ENCODE results near the gene ZNF317. TPM values are rescaled to one million over a fixed set of nuclear protein-coding genes. Genes with fewer than 3 reads are reported as not detected.

The ZNF317 gene
- polyA plus RNA-seq (ENCODE audit: insufficient read length in 3 of 3): 10 to 100 TPM; 36.5 to 38.8 (median 38.0) TPM

DNA sequence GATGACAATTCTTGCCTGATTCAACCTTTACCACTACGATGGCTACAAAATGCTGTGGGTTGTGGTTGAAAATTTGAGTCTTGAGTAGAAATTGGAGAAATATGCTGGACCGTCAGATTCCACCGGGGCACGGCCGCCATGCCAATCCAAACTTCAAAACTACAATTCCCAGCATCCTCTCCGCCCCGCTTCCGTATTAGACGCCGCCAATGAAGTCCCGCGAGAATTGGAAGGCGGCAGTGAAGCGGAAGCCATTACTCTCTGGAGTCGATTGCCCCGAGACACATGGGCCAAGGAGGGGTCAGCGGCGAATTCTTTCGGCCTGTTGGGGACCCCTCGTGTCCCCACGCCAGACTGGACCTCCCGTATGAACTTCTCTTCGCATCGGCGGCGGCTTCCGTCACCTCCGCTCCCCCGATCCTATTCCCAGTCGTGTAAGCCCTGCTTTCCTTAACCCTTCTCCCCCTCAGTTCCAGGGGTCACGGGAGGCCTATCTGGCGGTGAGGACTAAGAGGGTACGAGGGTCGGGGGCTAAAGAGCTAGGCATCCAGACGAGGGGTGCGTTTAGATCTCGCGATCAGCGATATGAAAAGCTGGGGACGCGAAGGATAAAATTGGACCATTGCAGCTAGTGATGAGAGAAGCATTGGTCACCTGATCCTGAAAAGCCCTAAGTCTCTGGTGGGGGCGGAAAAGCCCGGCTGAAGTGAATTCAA is at the start of gene ZNF317:
ZNF317 (plus strand) TSS at position 239 of the 716 bp plus-strand sequence. CDS start 15,620 bp downstream, outside the sequence.
- DNase-seq (ENCODE audit: low read depth in 3 of 3, low spot score in 2 of 3): peak; percentile 79 to 95 (median 91)

DNA sequence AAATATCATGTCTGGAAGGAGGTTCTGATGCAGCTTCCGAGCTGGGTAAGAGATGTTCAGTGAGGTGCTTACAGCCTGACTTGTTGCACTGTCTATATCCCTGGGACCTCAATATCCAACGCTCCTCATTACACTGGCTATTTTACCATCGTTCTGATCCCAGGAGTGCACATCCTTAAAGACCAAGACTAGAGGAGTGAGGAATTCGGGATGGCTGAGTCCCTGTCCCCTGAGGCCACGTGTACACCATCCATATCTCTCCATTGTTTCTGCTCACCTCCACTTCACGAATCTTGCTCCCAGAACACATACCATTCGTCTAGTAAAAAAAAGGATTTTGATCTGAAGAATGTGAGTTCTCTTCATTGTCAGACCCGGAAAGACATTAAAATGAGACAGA is 32.8 kb upstream of the ZNF317 start, which contains the start of gene OR7G2:
OR7G2 (minus strand) TSS at position 101 of the 400 bp plus-strand sequence. CDS start 4,232 bp downstream, outside the sequence.
- no peak for DNase-seq (ENCODE audit: low read depth in 3 of 3, low spot score in 2 of 3)

DNA sequence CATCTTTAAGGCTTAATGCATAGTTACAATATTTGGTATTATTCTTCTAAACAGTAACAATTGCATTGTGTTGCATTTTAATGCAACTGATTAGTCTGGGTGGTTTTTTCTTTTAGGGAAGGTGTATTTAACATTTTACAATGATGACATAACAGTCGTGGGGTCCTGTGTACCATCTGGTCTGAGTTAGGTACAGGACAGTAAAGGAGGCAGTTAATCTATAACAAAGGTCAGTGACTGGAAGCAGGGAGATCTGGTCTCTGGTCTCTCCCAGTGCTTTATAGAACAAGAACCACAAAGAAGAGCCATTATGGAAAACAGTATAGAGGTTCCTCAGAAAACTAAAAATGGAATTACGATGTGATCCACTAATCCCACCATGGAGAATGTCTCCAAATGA is 30.2 kb upstream of the ZNF317 start:
- no peak for DNase-seq (ENCODE audit: low read depth in 3 of 3, low spot score in 2 of 3)

DNA sequence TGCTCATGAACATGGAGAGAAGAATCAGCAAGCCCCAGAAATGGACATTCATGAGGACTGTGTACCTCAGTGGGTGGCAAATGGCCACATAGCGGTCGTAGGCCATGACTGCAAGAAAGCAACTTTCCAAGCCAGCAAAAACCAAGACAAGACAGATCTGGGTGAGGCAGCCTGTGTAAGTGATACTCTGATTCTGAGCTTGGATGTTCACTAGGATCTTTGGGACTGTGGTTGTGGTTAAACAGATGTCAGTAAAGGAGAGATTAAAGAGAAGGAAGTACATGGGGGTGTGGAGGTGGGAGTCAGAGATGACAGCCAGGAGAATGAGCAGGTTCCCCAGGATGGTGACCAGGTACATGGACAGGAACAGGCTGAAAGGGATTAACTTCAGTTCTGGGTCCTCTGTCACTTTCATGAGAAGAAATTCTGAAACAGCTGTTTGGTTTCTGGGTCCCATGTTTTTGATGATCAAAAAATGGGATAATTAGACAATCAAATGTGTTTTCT is 24.8 kb upstream of the ZNF317 start, which contains the start of gene OR7G1:
OR7G1 (minus strand) TSS at position 457 of the 507 bp plus-strand sequence; CDS start at position 457, 0 bp downstream.
- DNase-seq (ENCODE audit: low read depth in 3 of 3, low spot score in 2 of 3): no peak

DNA sequence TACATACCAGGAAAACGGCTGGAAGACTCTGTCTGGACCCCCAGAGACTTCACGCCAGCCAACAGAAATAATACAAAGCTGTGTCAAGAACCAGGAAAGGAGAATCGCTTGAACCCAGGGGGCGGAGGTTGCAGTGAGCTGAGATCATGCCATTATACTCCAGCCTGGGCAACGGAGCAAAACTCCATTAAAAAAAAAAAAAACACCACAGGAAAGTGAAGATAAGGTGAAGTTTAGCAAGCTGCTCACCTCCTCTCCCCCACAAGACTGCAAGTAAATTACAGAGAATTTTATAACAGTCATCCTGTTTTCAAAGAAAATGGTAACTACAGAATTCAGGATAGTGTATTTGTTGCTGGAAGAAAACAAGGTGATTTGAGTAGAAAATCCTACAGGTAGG is 23.6 kb upstream of the ZNF317 start:
- DNase-seq (ENCODE audit: low read depth in 3 of 3, low spot score in 2 of 3): no peak

DNA sequence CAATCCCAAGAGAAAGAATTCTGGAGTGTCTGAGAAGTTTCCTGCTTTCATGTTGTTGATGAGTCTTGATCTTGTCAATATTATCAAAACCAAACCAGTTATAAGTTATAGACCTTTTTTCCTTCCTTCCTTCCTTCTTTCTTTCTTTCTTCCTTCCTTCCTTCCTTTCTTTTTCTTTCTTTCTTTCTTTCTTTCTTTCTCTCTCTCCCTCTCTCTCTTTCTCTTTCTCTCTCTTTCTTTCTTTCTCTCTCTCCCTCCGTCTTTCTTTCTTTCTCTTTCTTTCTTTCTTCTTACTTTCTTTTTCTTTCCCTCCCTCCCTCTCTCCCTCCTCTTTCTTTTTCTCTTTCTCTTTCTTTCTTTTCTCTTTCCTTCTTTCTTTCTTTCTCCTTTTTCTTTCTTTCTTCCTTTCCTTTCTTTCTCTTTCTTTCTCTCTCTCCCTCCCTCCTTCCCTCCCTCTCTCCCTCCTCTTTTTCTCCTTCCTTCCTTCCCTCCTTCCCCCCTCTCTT is 13.2 kb upstream of the ZNF317 start, which contains the start of gene OR7G3:
OR7G3 (minus strand) TSS at position 51 of the 506 bp plus-strand sequence; CDS start at position 51, 0 bp downstream.
- DNase-seq (ENCODE audit: low read depth in 3 of 3, low spot score in 2 of 3): no peak

DNA sequence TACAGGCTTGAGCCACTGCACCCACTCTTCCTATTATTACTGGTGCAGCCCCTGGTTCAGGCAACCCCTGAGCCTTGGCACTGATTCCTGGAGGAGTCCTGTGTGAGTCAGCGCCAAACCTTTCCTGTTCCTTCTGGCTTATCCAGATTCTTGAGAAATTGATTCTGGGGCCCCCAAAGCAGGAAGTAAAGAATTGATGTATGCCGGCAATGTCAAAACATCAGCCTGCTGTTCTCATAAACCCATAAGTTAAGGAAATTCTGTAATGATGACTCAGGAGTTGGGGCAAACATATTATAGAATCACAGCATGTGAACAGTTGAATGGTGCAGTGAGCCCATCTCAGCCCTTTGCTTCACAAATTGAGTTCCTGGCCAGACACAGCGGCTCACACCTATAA is 12.0 kb upstream of the ZNF317 start:
- DNase-seq (ENCODE audit: low read depth in 3 of 3, low spot score in 2 of 3): no peak

DNA sequence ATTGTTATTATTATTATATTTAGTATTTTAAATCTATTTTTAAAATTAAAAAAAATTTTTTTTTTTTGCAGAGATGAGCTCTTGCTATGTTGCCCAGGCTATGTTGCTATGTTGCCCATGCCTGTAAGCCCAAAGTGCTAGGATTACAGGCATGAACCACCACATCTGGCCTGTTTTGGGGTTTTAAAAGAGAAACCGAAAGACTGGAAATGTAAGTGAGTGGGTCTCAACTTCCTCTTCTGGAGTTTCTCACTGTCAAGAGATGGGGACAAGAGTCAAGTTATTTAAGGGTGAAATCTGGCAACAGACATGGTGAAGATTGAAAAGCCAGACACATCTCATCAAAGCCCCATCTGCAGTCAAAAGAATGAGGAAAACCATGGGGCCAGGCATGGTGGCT is 9.2 kb upstream of the ZNF317 start:
- DNase-seq (ENCODE audit: low read depth in 3 of 3, low spot score in 2 of 3): no peak

DNA sequence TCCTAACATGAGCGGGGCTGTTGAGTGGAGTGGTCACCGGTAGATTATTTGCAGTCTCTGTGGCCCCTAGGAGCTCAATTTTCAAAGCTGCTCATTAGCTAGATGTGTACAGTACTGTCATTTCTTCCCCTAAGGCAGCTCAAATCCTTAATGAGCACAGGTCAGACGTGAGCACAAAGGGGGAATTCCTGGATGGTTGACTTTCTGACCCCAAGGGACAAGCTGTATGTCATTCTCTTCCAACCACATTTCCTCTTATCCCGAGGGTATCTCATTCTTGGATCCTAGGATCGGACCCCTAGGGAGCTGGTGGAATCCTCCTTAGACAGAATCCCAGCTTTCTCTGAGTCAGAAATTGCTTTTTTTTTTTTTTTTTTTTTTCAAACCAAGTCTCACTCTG is 7.8 kb upstream of the ZNF317 start:
- DNase-seq (ENCODE audit: low read depth in 3 of 3, low spot score in 2 of 3): no peak

DNA sequence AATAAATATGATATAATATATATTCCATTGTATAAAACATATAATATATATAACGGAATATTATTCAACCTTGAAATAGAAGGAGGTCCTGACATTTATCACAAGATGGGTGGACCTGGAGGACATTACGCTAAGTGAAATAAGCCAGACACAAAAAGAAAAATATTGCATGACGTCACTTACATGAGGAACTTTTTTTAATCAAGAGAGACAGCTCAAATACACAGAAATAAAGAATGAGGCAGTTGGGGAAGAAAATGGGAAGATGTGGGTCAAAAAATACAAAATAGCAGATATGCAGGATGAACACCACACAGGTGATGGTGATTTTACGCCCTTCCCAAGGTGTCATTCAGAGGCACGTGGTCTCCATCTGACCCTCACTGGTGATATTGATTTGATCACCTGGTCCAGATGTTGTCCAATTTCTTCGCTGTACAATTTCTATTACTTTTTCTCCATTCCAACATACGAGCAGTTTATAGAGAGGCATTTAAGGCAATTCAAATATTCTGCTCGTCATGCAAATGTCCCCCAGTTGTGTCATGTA is 513 bp upstream of the ZNF317 start:
- no peak for DNase-seq (ENCODE audit: low read depth in 3 of 3, low spot score in 2 of 3)

DNA sequence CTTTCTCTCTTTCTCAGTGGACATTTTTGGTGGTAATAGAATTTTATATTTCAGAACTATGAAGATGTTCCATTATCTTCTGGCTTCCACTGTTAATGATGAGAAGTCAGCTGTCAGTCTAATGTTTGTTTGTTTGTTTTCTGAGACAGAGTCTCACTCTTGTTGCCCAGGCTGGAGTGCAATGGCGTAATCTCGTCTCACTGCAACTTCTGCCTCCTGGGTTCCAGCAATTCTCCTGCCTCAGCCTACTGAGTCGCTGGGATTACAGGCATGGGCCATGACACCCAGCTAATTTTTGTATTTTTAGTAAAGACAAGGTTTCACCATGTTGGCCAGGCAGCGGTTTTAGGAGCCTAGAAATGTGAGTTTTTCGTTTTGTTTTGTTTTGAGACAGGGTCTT is 4.7 kb downstream of the ZNF317 start:
- no peak for DNase-seq (ENCODE audit: low read depth in 3 of 3, low spot score in 2 of 3)

DNA sequence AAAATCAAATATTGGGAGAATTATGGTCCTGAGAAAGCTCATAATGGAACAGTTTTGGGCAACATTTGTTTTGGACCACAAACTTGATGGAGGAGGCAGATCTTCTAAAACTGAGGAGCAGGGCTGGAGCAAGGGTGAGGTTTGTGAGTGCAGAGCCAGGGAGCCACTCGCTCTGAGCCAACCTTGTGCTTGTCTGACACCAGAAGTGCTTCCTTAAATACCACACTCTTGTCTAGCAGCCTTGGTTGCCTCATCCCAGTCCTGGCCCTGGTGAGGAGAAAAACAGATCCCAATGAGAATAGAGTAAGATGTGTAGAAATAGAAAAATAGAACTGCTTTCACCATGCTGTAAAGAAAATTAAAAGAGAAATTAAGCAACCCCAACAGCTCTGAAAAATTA is 6.7 kb downstream of the ZNF317 start:
- no peak for DNase-seq (ENCODE audit: low read depth in 3 of 3, low spot score in 2 of 3)

DNA sequence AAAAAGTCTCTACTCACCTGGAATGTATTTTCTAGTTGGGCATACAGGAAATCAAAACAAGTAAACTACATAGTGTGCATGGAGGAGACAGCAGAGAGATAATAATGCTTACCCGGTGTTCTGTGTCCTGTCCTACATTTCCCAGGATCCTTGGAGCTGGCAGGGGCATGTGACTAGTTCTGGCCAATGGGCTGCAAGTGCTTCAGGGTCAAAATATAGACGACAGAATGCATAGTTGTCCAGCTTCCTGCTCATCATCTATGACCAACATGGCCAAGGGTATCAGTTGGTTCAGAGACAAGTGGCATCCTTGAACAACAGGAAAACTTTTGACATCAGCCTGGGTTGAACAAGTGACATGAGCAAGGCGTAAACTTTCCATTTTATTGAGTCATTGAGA is 8.5 kb downstream of the ZNF317 start:
- no peak for DNase-seq (ENCODE audit: low read depth in 3 of 3, low spot score in 2 of 3)

DNA sequence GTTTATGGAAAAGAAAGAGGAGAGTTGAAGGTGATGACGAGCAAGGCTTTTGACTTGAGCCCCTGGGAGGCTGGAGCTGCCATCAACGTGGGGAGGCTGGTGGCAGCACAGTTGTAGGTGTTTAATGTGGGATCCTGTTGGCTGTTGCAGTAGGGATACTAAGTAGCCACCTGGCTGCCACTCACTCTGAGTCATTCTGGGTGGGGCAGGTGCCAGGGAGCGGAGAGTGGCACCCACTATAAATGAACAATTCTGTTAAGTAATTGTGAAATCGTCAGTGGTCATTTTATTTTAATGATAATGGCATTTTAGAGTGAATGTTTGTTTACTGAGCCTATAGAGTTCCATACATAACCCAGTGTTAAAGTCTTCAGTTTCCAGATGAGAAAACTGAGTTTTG is 9.8 kb downstream of the ZNF317 start:
- no peak for DNase-seq (ENCODE audit: low read depth in 3 of 3, low spot score in 2 of 3)

DNA sequence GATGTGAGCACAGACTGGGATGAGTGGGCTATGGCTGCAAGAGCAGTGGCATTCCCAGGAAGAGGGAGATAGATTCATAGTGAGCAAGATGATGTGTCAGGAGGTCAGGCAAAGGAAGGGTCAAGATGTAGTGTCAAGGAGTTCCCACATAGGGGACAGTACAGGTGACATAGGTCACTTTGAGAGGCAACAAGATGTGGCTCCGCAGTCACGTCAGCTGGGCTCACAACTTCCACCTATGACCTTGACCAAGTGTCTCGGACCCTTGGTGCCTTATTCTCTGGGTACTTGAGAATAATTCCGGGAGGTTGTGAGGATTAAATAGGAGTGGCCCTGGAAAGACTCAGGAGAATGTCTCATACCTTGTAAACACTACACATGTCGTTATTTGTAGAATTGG is 10.5 kb downstream of the ZNF317 start:
- no peak for DNase-seq (ENCODE audit: low read depth in 3 of 3, low spot score in 2 of 3)

DNA sequence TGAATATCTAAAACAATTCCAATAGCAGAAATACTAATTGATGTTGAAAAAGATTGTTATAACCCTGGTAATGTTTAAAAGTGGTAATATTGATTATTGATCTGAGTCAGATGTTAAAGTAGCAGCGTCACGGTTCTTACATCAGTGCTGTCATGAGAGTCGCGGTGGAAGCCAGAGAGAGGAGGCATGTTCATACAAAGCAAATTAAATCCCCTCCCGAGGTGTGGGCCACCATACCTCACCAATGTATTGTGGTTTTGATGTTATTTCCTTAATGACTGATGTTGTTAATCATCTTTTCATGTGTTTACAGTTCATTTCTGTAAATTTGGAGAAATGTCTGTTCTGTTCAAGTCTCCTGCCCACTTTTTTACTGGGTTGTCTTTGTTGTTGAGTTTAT is 11.2 kb downstream of the ZNF317 start:
- no peak for DNase-seq (ENCODE audit: low read depth in 3 of 3, low spot score in 2 of 3)

DNA sequence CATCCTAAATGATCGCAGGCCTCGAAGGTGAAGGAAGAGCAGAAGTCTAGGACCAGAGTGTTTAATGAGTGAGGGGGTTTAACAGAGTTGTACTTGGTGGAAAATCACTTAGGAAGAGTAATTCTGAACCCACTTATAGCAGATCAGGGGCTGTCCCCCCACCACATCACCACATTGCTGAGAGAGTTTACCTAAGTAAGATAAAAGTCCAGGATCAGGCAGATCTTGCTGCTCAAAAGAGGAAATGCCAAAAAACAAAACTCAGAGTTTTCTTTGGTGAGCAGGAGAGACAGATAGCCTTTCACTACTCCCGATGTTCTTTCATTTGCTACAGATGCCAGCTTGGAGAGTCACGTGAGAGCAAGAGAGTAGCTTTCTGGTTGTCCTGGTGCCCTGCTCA is 15.4 kb downstream of the ZNF317 start:
- no peak for DNase-seq (ENCODE audit: low read depth in 3 of 3, low spot score in 2 of 3)

DNA sequence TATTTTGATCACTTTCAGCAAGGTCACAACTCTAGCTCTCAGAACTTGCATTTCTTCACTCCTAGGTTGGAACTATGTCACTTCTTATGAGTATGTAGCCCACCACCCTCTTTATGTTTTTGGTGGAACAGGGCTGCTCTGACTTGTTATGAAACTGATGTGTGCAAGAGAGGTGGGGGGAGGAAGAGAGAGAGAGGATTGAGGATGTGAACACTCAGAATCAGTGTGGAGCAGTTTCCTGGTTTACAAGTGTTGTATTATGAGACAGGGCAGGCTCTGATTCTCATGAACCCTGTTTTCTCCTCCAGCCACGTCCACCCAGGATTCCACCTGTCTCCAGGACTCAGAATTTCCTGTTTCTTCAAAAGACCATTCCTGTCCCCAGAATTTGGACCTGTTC is 16.1 kb downstream of the ZNF317 start:
- DNase-seq (ENCODE audit: low read depth in 3 of 3, low spot score in 2 of 3): no peak

DNA sequence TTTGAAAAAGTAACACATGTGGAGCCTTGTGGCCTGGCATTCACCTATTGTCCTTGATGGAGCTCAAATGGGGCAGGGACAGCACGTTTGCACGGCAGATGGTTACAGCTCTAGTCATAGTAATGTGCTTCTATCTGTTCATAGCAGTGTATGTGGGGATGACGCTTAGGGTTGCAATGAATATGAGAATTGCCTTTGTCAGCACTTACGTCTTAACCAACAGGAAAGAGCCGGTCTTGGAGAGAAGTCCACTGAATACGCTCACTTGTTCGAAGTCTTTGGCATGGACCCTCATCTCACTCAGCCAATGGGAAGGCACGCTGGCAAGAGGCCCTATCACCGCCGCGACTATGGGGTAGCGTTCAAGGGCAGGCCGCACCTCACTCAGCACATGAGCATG is 19.7 kb downstream of the ZNF317 start:
- no peak for DNase-seq (ENCODE audit: low read depth in 3 of 3, low spot score in 2 of 3)

DNA sequence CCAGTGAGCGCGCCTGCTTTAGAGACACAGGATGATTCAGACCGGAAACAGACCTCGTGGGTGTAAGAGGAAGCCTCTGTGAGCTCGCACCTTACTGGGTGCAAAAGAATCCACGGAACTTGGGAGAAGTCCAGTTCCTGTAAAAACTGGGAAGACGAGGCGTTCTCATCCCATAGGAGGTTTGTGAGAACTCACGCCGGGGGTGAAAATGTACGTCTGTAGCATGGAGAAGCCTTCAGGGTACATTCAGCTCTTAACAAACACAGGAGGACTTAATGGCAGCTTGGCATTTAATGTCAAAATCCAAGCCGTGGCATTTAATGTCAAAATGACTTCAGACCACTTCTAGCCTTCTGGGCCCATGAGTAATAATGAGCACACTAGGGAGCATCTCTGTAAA is 21.2 kb downstream of the ZNF317 start:
- DNase-seq (ENCODE audit: low read depth in 3 of 3, low spot score in 2 of 3): no peak

DNA sequence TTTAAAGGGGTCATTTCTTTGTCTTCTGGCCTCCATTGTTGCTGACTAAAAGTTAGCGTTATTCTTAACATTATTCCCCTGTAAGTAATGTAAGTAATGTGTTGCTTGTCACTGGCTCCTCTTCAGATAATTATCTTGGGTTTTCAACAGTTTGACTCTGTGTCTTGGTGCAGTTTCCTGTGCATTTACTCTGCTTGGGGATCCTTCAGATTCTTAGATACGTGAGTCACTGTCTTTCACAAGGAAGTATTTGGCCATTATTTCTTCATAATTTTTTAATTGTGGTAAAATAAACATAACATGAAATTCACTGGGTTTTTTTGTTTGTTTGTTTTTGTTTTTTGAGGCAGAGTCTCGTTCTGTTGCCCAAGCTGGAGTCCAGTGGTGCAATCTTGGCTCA is 25.1 kb downstream of the ZNF317 start:
- no peak for DNase-seq (ENCODE audit: low read depth in 3 of 3, low spot score in 2 of 3)

DNA sequence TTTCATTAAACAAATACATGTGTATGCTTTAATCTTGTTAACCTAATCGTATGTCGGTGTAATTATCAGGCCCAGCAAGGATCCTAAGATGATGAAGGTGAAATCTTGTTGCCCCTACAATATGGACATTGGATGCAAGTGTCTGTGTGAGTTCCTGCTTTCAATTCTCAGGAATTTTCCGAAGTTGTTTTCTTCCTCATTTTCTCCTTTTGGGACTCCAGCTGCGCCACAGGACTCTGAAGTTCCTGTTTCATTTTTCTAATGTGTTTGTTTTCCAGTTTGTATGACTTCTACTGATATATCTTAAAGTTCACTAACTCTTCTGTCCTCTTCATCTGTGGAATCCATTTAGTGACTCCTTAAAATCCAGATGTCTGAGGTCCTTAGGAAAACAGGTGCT is 26.6 kb downstream of the ZNF317 start:
- DNase-seq (ENCODE audit: low read depth in 3 of 3, low spot score in 2 of 3): no peak

All from right renal cortex interstitium (tissue), 3 donors.